ENCODE data around the gene GULP1. TPM values are rescaled to one million over a fixed set of nuclear protein-coding genes. Genes with fewer than 3 reads are reported as not detected.

GULP1 gene
- total RNA-seq, 1 donor from 2014 or later: 5.1 TPM

DNA sequence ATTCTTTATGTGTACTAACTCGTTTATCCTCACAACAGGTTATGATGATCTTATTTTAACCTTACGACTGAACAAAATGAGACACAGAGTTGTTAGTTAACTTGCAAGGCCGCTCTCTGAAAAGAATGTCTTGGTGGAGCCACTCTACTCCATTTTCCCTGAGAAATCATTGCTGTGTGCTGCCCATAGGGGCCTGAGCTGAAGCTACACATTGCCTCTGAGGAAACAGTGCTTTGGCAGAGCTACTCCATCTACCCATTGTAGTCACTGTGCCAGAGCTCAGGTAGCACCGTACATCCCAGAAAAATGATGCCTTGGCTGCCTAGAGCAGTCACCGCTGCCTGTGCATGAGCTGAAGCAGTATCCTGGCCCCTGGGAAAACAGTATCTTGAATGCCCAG, 61.6 kb downstream of the GULP1 start:
- intact Hi-C loops (cut with DNase I): no loop called here
- DNase-seq (ENCODE audit: low spot score): no peak

DNA sequence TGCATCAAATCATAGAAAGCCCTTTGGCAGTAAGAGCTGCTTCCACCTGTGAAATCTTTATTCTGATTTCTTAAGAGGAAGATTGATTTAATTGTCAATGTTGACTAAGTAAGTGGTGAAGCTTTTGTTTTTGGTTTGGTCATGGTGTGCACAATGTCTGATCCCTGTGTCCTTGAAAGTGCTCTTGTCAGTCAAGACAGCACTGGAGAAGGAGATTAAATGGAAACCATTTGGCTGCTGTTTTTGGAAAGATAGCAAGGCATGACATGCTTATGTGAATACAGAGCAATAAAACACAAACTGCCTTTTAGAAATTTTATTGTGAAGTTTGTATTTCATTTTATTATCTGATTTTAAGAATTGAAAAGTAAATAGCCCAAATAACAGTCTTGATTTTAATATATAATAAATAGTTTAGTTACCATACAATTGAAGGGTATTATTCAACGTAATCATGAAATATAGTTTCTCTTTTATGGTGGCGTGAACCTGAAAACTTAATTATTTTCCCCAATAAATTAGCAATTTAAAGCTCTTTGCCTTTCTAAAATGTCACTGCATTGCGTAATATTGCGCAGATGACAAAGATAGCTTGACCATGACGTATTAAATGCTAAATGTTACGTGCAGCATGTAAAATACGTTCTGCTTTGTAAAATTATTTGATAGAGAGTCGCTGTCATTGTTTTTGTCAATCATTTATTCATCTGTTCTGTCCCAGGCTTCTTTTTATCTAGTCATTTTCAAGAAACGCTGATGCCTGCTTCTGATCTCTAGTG, 69.0 kb downstream of the GULP1 start:
- intact Hi-C loops (cut with DNase I): no loop called here
- no peak for DNase-seq (ENCODE audit: low spot score)

DNA sequence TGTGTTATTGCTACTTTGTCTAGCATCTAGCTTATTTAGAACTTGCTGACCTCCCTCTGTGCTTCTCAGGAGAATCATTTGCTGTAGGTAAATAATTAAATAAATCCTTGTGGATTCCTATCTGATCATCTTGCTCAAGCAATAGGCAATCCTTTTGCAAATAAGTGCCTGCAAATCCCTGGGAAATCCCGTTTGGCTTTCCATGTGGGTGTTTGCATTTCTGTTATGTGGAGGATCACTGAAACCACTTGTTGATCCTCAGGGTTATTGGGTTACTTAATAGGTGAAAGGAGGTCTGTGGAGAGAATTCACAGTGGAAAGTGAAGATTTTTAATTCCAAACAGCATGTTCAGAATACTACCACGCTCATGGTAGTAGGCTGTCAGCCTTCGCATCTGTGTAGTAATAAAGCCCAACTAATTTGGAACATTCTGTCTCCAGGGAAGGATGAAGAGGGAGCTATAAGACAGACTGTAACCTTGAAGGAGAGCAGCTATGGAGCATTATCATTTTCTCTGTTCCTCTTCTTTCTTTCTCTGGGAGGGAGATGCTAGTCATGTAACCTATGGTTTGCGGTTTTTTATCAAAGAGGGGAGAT, 72.5 kb downstream of the GULP1 start:
- intact Hi-C loops (cut with DNase I): no loop called here
- no peak for DNase-seq (ENCODE audit: low spot score)

DNA sequence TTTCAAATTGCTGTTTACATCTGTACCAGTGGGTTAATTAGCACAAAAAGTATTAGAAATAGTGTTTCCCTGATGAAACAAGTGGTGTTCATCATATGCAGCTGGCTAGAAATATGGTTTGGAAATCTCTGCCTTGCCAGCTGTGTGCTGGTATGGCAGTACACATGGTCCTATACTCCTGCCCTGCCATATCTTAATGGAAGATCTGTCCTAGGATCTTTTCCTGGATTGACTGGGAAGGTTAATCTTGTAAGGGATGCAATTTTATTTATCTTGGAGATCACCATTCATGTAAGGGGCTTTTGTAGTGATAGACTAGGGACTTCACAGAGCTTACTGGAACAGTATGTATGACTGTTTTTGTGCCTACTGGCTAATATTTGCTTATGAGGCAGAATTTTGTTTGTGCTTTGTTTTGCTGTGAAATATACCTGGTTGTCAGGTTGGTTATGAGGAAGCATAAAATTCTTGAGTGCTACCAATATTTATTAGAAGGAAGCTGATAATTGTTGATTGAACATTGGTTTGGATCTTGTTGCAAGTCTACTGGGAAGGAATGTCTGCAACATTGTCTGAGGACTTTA, 73.5 kb downstream of the GULP1 start:
- intact Hi-C loops (cut with DNase I): no loop called here
- no peak for DNase-seq (ENCODE audit: low spot score)

DNA sequence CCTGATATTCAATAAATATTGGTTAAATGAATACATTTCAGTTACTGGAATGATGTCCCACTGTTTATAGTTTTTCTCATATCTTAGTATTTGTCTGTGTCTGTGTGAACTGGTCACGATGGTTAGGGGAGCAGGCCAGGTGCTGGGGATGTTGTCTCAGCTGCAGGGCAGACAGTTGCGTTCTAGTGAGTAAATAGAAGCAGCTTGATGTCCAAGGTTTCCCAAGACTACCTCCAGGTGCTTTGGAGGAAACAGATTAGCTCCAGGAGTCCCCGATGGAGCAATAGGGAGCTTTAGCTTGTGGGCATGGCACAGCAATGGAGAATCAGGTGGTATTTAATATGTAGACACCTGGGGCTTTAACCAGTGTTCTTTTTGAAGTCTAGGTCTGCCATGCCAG, 75.5 kb downstream of the GULP1 start:
- DNase-seq (ENCODE audit: low spot score): no peak
- intact Hi-C loops (cut with DNase I): no loop called here

DNA sequence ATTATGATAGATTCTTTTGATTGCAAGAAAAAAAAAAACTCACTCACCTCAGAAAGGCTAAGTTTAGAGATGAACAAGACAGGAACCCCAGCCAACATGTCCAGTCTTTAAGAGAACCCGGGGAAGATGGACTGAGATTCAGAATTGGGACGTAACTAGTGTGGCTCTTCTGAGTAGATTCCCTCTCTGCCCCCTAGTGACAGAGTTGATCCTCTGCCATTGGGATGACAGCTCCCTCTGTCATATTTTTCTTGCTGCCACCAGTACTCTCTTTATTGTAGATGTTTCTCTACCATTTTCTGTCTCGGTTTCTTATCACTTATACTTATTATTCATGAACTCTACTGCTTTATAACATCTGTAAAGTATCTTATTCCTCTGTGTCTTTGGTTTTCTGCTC, 77.7 kb downstream of the GULP1 start:
- DNase-seq (ENCODE audit: low spot score): no peak
- intact Hi-C loops (cut with DNase I): no loop called here

DNA sequence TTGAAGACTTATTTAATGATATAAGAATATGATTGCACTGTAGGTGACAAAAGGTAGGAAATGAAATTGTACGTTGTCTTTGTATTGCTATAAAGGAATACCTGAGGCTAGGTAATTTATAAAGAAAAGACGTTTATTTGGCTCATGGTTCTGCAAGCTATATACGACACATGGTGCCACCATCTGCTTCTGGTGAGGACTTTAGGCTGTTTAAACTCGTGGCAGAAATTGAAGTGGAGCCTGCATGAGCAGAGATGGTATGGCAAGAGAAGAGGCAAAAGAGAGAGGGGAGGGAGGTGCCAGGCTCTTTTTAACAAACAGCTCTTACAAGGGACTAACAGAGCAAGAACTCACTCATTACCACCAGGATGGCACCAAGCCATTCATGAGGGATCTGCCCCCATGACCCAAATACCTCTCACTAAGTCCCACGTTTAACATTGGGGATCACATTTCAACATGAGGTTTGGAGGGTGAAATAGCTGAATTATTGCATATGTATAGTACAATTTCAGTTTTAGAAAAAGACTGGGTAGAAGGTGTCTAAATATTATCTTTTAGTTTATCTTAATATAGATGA, 86.8 kb downstream of the GULP1 start:
- DNase-seq (ENCODE audit: low spot score): no peak
- intact Hi-C loops (cut with DNase I): no loop called here

DNA sequence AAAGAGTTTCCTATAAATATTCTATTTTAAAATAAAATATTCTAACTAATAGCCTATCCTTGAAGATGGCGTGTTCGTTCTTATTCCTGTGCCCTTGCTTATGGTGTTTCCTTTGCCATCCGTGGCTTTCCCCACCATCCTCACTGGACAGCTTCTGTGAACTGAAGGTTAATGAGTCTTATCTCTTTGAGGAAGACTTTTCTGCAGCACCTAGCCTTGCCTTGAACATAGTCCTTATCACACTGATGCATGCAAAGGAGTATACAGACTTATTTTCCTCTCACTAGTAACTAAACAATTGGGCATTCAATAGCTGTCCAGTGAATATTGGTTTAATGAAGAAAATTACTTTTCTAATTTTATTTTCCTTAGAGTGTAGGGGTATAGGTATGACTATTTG, 88.1 kb downstream of the GULP1 start:
- intact Hi-C loops (cut with DNase I): loop anchor here (5.0 kb wide), 1 partner anchor 87 kb away; the partner anchor contains the start of gene GULP1
- no peak for DNase-seq (ENCODE audit: low spot score)

DNA sequence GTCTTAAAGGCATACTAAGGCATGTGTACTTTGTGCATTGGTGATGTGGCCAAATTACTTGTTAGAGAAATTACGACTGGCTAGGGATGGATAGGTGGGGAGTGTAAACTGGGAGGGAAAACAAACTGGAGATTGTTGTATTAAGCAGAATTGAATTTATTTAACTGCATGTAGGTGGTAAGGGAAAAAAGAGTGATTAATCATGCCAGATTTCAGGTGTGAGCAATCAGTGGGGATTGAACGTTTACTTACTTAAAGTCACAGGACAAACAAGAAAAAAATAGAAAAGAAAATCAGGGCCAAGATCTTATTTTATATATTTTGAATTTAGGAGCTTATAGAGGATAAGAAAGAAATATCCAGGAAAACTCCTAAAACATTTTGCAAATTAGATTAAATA, 88.6 kb downstream of the GULP1 start:
- DNase-seq (ENCODE audit: low spot score): no peak
- intact Hi-C loops (cut with DNase I): loop anchor here (5.0 kb wide), 1 partner anchor 88 kb away; the partner anchor contains the start of gene GULP1

DNA sequence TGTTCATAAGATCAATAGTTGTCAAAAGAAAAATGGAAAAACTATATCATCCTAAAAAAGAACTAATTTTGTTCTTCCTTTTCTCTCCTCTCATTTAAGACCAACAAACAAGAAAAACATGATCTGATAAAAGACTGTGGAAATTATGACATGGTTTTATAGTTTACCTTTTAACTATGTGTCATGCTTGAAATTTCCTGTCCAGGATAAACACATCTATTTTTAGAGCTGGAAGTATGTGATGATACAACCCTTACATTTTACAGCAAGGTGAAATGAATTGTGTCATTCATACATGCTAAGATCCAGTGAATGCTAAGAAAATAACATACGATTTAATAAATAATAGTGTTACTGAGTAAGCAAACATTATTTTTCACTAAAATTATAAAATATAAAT, 89.9 kb downstream of the GULP1 start:
- intact Hi-C loops (cut with DNase I): loop anchor here (5.0 kb wide), 1 partner anchor 89 kb away; the partner anchor contains the start of gene GULP1
- DNase-seq (ENCODE audit: low spot score): no peak

DNA sequence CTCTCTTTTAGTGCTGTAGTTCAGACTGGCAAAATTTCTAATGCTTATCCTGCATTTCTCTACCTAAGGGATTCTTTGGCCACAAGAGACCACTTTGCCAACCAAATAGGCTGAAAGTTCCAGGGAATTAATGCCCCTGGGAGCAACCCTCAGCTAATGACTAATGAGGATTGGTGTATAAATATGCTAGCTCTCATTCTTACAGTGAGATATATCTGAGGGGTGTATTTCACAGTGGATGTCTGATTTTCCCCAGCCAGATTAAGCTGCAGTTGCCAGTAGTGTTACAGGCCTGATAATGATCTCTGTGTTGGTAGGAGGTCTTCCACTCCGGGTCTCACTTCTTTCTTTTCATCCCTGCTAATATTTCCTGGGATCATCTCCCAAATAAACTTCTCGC, 90.4 kb downstream of the GULP1 start:
- no peak for DNase-seq (ENCODE audit: low spot score)
- intact Hi-C loops (cut with DNase I): loop anchor here (5.0 kb wide), 1 partner anchor 90 kb away; the partner anchor contains the start of gene GULP1

DNA sequence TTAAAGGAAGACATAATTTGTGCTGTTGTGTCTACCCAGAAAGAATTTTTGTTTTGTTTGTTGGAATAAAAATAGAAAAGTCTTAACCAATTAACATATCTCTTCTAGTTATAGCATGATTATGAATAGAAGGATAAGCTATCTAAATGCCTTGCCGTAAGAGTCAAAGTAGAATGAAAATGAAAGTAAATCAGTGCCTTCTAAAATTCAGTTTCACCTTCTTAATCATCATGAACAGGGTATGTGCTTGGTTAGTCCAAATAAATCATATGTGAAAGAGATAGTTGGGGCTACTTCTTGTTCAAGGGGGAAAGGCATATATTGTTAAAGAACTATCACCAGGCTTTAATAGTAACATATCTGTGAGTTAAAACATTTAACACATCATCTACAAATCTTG, 91.5 kb downstream of the GULP1 start:
- no peak for DNase-seq (ENCODE audit: low spot score)
- intact Hi-C loops (cut with DNase I): loop anchor here (5.0 kb wide), 1 partner anchor 91 kb away; the partner anchor contains the start of gene GULP1

DNA sequence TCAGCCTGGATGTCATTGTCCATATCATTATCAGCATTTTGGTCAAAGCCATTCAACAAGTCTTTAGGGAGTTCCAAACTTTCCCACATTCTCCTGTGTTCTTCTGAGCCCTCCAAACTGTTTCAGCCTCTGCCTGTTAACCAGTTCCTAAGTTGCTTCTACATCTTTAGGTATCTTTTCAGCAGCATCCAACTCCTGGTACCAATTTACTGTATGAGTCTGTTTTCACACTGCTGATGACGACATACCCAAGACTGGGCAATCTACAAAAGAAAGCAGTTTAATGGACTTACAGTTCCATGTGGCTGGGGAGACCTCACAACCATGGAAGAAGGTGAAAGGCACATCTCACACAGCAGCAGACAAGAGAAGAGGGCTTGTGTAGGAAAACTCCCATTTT, 94.2 kb downstream of the GULP1 start:
- DNase-seq (ENCODE audit: low spot score): no peak
- intact Hi-C loops (cut with DNase I): no loop called here

DNA sequence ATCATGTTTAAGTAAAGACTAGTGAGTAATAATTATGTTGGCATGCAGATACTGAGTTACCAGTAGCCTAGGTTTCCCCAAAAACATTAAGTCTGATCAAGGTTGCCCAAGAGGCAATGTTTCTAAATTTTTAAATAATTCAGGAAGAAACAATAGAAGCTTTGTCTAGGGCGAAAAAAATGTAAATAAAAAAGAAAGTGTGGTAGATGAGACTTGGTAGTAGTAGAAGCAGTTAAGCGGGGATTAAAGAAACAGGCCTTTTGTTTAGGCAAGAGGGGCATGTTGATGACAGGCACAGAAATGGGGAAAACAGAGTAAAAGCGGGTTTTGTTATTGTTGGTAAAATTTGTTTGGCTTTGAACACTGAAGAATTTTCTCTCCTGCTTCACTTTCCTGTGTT, 97.2 kb downstream of the GULP1 start:
- intact Hi-C loops (cut with DNase I): no loop called here
- no peak for DNase-seq (ENCODE audit: low spot score)

DNA sequence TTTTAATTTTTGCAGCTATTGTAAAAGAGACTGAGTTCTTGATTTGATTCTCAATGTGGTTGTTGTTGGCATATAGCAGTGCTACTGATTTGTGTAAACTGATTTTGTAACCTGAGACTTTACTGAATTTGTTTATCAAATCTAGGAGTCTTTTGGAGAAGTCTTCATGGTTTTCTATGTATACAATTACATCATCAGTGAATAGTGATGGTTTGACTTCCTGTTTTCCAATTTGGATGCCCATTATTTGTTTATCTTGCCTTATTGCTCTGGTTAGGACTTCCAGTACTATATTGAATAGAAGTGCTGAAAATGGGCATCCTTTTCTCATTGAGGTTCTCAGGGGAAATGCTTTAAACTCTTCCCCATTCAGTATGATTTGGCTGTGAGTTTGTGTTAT, 99.7 kb downstream of the GULP1 start:
- DNase-seq (ENCODE audit: low spot score): no peak
- intact Hi-C loops (cut with DNase I): no loop called here

DNA sequence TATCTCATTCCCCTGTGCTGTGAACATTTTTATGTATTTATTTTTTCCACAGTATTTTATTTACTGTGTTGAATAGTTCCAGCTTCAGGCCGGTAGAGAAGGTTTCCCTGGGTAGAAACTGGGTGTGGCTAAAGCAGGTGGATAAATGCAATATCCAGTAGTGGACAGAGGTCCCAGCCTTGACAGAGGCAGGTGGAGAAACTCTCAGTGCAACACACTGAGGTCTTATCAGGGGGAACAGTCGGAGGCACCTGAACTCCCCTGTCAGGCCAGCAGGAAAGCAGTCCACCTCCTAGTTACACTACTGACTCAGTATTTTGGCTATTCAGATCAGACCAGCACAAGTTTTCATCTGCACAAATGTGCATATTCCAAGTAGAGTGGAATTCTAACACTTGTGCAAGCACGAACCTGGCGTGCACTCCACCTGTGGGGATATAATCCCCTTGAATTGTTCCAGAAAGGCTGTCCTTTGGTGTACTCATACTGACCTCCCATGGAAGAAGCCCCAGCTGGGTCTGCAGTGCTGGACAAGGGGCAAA, 103.3 kb downstream of the GULP1 start:
- intact Hi-C loops (cut with DNase I): no loop called here
- no peak for DNase-seq (ENCODE audit: low spot score)

DNA sequence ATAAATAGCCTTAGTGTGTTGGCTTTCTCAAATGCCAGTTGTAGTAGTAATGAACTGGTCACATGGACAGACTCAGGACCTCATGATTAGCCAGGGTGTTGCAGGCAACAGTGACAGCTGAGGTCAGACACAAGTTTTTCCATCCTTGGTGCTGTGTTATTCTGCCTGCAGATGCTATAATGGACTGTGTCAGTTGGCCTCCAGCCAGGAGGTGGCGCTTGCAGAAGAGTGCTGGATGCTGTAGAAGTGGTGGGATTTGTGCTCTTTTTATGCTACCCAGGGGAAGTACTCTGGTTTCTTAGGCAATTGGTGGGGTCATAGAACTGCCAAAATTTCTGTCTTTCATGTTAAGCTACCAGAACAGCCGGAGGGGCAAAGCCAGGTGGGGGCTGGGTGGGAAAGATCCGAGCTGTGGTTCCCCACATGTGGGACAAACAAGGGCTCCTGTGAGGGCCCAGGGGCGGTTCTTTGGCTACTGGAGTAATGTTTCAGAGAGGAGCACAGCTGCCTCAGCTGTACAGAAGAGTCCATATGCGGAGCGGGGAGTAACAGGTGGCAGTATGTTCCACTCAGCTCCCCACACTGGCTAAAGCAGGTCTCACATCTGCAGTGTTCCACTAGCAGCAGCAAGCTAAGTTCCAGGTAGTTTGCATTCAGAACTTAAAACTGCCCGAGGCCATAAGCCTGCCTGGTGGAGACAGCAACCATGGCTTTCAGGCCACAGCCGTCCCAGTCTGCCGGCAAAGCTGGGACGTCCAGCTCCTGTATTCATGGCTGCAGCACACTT, 104.4 kb downstream of the GULP1 start:
- intact Hi-C loops (cut with DNase I): no loop called here
- DNase-seq (ENCODE audit: low spot score): no peak

DNA sequence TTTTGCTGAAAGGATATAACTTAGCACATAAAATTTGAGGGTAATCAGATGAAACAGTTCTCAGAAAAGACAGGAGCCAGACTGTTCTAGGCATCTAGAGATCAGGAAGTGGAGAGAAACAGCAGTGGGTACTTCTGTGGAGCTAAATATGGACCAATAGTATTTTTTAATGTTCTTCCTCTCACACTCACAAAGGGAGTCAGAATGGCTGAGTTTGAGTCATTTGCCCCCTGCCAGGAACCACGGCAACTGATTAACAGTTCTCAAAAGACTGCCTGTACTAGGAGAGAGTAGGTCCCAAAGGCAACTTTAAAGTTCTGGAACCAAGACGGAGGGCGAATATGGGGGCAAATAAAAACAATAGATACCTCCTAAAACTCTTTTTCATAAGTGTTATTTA, 107.5 kb downstream of the GULP1 start:
- intact Hi-C loops (cut with DNase I): no loop called here
- DNase-seq (ENCODE audit: low spot score): no peak

DNA sequence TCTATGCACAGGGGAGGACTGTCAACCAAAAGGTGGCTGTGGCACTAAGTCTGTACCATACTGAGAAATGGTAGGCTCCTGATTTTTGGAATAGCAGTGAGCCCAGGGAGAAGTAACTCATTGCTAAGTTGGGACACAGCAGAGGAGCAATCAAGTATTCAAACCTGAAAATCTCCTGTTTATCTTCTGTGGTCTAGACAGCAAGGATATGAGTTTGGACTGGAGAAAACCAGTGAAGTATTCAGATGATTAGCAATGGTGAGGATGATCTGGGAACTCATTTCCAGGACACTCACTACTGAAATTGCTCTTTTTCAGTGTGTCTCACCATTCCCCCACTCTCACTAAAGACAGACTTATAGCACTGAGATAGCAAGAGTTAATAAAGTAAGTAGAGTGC, 112.0 kb downstream of the GULP1 start:
- DNase-seq (ENCODE audit: low spot score): no peak
- intact Hi-C loops (cut with DNase I): no loop called here
